ENCODE measurements around the gene KCNMA1.
A peak's percentile ranks its signal among the peaks of the same experiment; 100 is the strongest.

Gene KCNMA1

DNA sequence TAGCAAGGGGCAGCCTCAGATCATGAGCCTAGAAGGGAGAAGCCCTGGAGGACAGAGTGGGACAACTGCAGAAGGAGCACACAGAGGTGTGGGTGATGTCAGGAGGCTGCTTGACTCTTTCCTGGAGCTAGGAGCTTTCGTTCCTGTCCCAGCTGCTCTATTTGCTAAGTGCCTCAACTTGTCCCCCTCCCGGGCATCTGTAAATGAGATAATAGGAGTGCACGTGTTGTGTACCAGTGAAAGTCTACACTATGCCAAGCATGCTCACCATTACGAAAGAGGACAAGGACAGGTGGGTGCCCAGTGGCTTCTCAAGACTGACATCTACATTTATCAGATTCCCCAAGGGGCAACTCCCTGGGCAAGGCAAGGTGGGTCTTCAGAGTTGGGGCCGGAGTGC, 162.7 kb downstream of the KCNMA1 start:
- no peak for DNase-seq

DNA sequence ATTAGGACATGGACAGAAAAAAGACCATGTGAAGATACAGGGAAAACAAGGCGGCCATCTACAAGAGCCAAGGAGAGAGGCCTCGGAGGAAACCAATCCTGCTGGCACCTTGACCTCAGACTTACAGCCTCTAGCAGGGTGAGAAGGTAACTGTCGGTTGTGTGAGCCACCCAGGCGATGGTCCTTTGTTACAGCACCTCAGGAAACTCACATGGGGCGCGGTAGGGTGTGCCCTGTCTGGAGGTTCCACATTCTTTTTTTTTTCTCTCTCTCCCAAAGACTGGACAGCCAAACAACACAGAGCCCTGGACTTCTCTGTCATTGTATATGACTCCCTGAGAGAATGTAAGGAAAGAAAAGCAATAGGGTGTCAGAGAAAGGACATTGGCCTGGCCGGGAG, 163.2 kb downstream of the KCNMA1 start:
- no peak for DNase-seq

DNA sequence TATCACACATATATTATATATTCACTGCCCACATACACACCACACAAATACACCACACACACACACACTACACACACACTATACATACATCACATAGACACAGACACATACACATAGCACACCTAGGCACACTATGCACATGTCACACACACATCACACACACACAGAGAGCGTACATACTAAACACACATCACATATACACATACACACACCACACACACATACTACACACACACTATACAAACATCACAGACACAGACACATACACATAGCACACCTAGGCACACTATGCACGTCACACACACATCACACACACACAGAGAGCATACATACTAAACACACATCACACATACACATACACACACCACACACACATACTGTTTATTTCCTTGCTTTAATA, 165.5 kb downstream of the KCNMA1 start:
- no peak for DNase-seq

DNA sequence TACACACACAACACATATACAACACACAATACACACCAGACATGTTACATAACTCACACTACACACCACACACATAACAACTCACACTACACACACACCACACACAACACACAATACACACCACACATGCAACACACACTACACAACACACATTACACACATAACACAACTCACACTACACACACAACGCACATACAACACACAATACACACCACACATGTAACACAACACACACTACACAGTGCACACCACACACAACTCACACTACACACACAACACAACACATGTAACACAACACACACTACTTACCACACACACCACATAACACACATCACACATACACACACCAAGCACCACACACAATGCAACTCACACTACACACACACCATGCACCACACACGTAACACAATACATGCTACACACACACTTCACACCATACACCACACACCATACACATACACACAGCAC, 166.5 kb downstream of the KCNMA1 start:
- DNase-seq, result no peak

DNA sequence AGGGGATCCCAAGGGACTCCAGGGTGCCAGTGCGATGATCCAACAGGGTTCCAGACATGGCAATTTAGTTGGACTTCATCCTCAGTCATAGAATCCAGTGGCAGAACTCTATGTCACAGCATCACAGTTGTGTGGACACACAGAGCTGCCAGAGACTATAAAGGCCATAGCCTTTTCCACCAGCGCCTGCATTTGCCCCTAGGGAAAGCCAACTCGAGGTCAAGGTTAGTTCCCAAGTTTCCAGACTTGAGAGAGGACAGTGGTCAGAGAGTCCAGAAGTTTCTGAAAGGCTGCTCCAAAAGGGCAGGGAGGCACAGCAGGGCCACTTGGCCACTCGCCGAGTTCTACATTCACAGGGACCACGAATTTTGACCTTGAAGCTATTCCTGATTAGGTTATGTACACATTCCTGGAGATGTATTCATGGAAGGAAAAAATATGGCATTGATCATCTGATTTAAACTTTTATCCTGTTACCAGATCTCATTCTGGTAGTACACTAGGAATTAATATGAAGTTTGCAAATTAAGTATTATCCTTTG, 170.1 kb downstream of the KCNMA1 start:
- no peak for DNase-seq

DNA sequence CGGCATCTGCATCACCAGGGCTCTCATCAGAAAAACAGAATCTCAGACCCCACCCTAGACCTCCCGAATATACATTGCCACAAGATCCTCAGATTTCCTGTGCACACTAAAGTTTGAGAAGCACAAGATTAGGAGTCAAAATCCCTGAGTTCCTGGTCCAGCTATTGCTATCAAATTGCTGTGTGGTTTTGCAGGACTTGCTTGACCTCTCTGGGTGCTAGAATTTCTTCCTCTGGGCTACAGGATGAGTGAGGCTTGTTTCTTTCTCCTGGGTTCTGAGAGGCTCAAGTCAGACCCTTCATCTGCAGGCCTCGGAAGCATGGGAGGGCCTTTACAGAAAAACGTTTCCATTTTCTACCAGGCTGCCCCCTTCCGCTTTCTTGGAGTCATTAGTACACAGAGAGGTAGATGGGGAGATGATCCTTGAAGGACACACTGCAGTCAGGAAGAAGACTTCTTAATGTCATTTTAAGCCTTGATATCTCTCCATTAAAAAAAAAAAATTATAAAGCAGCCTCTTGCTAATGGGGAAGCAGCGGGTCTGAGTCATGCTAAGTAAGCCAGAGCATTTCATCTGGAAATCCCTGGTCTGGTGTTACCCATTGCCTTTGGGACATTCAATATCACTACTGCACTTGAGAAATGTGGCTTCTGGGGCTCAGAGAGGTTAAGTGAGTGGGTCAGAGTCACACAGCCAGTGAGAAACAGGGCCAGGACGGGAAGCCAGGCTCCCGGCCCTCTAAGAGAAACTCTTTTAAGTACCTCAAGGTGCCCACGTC, 173.5 kb downstream of the KCNMA1 start:
- no peak for DNase-seq

DNA sequence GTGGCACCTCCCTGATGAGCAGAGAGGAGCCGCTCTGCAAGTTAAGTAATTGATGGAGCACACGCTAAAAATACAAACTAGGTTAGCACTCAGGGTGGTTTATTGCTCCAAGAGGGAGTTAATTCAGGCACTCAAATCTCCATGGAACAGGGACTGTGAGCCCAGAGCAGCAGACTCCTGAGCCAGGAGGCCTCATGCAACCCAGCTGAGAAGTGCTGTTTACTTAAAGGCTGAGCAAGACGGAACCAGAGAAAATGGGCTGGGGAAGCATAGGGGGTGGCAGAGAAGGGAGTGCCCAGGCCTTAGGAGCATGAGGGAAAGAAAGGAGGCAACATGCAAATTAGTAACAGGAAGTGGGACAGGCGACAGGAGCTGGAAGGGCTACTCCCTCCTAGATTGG, 174.1 kb downstream of the KCNMA1 start:
- DNase-seq, result no peak

DNA sequence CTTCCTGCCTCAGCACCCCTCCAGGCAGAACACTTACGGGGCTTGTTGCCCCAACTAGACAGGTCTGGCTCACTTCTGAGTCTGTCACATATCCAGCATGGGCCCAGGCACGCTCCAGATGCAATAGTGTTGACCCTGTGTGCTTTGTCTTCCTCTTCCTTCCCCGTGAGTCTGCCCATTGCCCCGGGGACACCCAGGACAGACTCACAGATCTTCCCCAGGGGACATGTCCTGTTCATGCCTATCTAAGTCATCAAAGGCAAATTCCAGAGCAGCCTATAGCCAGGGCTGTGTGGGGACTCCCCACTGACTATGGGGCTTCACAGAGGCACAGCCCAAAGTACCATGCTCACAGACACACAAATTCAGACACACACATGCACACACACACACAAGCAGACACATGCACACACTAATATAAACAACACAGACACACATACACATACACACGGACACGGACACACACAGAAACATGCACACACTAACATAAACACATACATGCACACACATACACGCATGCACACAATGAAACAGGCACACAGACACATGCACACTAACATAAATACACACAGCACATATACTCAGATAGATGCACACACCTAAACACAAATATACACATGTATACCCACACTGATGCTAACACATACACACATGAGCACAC, 175.8 kb downstream of the KCNMA1 start:
- DNase-seq, result no peak

DNA sequence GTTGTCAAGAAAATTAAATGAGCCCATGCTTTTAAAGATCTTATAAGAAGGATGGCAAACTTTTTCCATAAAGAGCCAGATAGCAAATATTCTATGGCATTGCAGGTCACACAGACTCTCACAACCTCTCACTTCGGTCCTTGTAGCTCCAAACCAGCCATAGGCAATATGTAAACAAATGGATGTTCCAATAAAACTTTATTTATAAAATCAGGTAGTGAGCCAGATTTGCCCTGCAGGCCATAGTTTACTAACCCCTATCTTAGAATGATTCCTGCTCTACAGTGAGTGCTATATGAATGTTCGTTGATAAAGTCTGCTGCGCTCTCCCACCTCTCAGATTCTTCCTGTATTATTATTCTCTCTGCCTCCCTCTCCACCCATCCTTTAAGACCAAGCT, 177.7 kb downstream of the KCNMA1 start:
- DNase-seq, result no peak

DNA sequence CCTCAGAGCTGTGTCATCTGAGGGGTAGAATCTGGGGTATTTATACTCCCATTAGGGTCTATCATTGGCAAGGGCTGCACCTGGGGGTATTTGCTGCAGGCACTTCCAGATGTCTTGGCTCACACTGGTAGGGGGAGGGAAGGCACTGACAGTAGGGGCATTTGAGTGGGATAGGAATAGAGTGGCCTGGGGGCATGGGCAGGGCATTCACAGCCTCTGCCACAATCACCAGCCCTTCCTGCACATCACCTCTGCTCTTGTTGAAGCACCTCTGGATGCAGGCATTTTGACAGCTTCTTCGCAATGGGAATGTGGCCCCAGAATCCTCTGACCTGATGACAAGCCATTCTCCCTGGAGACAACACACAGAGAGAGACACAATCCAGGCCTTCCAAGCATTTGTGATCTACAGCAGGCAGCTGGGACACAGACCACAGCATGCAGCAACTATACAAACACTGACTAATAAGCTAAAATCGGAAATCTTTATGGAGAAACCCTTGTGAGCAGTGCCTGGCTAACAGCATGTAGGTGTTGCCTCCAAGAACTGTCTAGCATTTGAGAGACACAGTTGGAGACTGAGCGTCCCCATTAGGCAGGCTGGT, 178.5 kb downstream of the KCNMA1 start:
- DNase-seq, result no peak

DNA sequence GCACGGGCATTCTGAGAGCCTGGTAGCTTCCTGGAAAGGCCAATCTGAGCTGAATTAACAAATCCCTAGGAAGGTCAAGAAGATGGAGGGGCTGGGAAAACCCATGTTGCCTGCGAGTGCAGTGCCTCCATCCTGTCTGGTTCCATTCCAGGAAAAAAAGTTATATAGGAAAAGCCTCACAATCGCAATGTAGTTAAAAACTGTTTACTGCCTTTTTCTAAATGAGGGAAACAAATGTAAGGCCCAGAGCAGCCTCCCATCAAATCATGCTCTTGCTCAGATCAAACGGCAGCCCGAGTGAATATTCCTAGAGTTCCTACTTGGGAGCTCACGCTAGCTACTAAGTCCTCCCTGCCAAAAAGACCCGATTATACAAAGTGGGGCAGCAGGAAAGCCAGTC, 179.9 kb downstream of the KCNMA1 start:
- DNase-seq, result no peak

DNA sequence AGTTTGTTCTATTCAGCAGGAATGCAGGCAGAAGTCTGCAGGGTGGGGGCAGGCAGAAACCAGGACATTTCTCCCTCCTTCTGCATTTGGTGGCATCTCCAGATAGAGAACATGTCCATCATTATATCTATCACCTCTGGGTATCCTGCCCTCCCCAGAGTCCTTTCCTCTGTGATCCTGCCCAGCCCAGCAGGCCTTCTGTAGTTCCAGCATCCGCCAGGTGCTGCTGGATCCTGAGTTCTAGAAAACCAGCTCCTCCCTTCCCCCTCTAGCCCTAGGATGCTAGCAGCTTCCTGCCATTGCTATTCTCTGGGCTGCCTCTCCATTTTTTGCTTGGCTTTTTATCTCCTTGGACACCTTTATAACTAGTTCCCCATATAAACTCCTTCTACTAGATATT, 180.3 kb downstream of the KCNMA1 start:
- DNase-seq, result no peak

DNA sequence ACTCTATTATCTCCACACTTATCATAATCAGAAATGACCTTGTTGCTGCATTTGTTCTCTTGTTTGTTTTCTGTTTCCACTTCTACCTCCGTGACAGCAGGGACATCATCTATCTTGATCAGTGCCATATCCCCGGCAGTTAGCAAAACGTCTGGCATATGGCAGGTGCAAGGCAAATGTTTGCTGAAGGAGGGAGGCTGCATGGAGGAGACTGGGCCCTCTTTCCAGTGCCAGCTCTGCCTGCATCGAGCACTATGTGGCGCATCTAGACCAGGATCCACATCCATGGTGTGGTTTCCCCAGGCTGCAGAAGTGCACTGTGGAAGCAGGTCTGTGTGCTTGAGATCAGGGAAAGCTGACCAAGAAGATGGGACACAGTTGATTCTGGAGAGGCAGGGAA, 181.2 kb downstream of the KCNMA1 start:
- DNase-seq, result peak; percentile 46

DNA sequence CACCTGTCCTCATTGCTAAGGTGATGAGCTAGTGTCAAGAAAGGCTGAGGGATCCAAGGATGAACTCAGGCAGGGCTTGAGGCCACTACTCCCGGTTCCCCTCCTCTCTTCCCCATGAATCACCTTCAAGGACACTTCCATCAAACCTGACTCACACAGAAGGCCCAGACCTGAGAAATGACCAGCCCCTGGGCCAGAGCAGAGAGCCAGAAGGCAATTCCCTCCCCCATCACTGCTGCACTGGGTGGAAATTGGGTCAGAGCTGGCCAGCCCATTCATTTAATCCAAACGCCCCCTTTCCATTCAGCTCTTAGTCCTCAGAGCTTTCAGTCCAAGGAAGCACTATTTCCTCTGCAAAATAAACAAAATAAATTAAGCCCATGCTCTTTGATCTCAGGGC, 182.0 kb downstream of the KCNMA1 start:
- DNase-seq, result no peak

DNA sequence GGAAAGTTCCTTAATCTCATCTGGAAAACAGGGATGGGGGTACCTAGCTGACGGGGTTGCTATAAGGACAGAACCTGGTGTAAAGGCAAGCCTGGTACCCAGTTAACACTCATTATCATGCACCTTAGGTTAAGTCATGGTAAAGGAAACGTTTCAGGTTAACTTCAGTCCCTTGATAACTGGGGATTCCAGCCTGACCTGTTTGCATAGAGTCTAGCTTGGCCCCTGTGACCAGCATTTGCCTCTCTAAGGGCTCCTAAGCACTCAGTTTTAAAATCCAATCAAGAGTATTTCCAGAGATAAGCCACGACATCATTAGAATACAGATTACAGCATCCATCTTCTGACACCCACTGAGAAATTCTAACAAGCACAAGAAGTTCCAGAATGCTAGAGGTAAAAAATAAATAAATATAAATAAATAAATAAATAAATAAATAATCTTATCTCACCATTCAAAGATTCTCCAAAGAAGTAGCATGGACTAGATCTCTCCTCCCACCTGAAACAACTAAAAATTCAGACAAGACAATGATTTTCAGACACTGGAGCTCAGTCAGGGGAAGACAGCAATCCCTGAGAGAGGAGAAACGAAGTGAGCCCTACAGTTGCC, 184.6 kb downstream of the KCNMA1 start:
- no peak for DNase-seq

DNA sequence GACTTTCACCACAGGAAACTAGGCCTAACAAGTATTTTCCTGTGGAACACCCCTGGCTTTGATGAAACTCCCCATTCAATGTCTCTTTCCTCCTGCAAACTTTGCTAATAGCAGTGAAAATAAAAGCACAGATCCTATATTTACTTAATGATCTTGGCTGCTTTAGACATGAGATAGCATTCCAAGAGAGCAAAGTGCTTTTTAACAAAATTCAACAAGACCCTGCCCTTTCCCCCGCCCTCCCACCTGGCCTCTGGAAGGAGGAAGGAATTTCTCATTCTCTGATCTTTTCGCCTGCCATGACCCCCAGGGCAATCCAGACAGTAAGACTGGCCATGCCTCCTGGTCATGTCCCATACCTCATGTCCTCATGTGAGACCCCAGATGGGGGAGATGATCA, 185.7 kb downstream of the KCNMA1 start:
- no peak for DNase-seq

DNA sequence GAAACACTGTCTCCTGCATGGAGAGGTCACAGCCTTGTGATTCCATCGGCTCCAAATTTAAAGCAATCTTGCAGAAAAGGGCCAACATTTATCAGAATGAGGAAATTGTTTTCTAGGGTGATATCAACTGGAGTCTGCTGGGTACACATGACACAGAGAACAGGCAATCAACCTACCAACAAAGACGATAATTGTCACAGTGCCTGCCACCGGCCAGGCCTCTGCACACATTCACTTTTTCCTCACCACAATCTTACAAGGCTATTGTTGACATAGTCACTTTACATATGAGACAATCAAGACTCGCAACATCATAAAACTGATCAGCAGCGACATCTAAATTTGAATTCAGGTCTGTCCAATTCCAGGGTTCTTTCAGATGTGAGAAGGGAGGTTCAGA, 189.4 kb downstream of the KCNMA1 start:
- DNase-seq, result no peak

DNA sequence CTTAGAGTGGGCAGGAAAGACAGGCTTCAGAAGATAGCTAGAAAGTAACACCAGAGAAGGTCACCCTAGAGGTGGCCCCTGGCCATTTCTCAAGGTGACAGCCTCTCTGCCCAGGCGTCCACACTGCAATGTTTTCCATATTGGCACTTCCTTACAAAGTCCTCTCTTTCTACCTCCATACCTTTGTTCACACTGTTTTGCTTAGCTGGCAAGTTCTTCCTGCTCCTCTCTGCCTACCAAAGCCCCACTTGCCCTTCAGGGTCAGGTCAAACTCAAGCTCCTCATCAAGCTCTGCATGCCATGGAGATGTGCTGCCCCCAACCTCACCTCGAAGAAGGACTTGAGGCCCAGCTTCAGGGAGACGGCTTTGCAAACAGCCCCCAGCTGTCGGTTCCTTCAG, 190.9 kb downstream of the KCNMA1 start:
- no peak for DNase-seq

DNA sequence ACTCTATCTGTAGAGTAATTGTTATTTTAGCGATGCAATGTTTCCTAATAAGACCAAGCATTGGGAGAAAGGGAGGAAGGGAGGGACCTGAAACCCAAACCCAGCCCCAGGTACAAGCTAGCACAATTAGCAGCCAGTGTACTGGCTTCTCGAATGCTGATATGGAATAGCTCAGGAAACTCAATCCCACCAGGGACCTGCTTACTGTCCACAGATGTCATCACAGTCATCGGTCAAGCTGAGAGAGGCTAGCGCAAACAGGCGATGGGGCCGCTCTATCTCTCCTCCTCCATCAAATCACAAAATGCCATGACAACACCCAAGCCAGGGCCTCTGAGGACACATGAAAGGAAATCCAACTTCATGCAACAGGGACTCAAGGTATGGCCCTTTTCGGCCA, 192.1 kb downstream of the KCNMA1 start:
- DNase-seq, result no peak

DNA sequence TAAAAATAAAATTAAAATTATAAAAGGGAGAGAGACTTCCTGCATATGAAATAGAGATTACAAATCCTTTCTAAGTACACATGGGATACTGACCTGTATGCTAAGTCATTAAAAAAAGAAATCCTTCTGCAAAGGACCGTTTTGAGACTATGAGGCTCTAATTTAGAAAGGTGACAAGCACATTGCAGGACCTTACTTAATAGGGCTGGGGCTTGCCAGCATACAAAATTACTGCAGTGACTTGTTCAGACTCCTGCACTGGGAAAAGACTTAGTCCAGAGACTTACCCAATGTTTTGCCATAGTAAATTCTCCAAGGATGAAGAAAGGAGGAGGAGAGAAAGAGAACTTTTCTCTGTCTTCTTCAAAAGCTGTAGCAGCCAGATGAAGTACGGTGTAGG, 193.6 kb downstream of the KCNMA1 start:
- no peak for DNase-seq

DNA sequence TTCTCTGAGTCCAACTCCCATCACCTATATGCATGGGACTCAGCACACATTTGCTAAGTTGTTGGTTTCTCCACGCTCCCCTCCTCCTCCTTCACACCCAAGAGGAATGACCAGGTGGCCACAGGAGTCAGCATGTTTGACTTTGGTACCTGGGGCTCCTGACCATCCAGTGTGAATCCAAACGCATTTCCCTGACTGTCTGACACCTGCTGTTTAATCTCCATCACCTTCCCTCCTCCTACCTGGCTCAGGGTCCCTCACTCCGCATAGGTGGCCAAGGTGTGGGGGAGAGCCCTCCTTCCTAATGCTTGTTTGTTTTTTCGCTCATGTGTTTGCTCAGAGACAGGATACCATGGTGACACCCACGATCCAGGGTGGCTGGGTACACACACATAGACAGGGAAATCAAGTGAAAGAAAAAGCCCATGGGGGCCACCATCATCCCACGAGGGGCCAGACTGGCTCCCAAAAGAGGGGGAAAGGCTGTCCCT, 194.9 kb downstream of the KCNMA1 start:
- peak; percentile 17 for DNase-seq

DNA sequence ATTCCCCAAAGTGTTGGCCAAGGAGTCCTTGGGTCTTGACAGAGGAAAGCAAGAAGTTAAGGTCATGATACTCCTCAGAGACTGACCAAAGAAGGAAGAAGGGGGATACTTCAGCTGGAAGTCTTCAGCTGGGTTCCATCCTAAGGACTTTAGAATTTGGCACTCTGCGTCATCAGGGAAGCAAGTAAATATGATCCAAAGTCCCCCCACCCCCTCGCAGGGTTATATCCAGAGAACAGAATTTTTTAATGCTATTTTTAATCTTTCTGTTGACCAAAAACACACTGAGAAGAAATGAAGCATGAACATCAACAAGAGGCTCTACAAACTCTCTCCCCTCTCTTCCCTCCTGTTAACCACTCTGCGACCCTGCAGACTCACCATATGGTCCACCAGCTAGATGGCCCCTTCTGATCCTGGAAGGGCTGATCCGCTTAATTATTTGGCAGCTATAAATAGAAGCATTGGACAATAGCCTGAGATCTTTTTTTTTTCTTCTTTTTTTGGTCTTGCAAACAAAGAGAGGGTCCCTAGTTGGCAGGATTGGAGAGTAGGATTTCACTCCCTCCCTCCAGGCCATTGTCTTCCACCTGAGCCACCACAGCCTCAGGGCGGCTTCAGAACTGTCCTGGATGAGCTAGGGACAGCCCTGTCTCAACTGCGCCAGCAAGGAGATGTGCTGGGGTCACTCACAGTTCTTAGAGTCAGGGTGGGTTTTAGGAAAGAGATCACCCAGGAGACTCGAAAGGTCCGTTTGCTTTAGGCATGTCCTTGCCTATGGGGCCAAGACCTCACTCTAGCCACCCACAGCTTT, 196.0 kb downstream of the KCNMA1 start:
- DNase-seq, result no peak

Data from NCI-H526 treated with DMSO at 0.1 percent for 48 hours (cell line).